Measurements from ENCODE around the gene PARVG.

PARVG gene

DNA sequence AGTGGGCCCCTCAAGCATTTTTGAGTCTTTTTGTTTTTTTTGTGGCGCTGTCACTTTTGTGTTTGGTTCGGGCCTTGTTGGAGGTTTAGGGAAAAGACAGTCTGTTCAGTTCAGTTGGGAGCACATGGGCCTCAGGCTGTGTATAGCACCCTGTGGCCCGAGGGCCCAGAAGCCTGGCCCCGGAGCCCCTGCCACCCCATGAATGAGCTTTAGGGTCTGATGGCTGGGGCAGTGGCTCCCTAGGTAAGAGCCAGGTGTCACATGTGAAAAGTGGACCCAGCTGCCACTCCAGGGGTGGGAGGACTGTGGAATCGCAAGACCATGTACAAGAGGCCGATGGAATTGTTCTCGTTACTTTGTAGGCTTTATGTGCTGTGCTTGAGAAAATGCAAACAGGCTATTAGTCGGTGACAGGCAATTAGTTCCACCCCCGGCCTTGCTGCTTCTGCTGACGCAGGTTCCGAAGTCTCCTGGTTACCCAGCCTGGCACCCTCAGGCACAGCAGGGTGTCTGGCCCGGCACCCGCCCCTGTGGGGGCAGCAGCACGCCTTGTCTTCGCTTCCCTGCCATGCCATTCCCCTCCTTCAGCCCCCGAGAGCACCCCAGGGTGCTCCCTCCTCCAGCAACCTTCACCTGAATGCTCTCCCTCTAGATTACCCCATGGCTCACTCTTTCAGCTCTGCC, 38.2 kb upstream of the PARVG start:
- no peak overlapping the region for H3K4me3 ChIP-seq (ENCODE audit: low read length)
- no peaks in the 10 kb centered on the region for H3K36me3 ChIP-seq (ENCODE audit: insufficient read depth, low read length)
- H3K27me3 ChIP-seq (ENCODE audit: insufficient read depth, low read length): no peaks in the 10 kb centered on the region
- no peak overlapping the region for H3K9ac ChIP-seq (ENCODE audit: low read depth, low read length)
- 91% methylated on average over 16 of the region's 16 CpGs for WGBS
- H3K27ac ChIP-seq (ENCODE audit: low read depth, low read length): no peak overlapping the region
- peaks cover 23% of the 10 kb centered on the region for H3K4me1 ChIP-seq (ENCODE audit: insufficient read depth, low read length)
- H3K9me3 ChIP-seq (ENCODE audit: insufficient read depth, low read depth, low read length): peaks cover 4% of the 10 kb centered on the region

DNA sequence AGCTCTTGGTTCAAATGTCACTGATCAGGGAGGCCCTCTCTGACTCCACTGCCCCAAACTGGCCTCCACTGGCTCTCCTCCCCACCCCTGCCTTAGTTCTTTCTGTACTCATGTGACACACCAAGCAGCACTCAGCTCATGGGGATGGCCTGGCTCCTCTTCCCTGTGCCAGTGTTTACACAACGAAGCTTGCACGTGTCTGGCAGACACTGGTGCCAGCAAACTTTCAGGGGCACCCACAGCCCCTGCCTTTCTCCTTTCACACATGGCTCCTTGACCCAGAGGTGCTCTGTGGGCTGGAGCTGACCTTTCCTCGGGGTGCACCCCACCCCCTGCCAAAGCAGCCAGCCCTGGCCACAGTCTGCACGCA, 37.6 kb upstream of the PARVG start:
- Histone ChIP-seq H3K36me3 (ENCODE audit: insufficient read depth, low read length) (no peaks in the 10 kb centered on the region), H3K4me1 (ENCODE audit: insufficient read depth, low read length) (peaks cover 26% of the 10 kb centered on the region), H3K9ac (ENCODE audit: low read depth, low read length) (no peak overlapping the region), H3K9me3 (ENCODE audit: insufficient read depth, low read depth, low read length) (no peaks in the 10 kb centered on the region), H3K4me3 (ENCODE audit: low read length) (no peak overlapping the region), H3K27ac (ENCODE audit: low read depth, low read length) (no peak overlapping the region), H3K27me3 (ENCODE audit: insufficient read depth, low read length) (no peaks in the 10 kb centered on the region)
- WGBS: 88% methylated on average over 4 of the region's 4 CpGs

- WGBS: 56% methylated on average over 7 of the region's 9 CpGs
- peaks cover 31% of the 10 kb centered on the region for H3K4me1 ChIP-seq (ENCODE audit: insufficient read depth, low read length)
Measured at GRCh38 chr22:44143579-44143978, 37.1 kb upstream of the PARVG start.

GRCh38 chr22:44144046-44144569, 36.6 kb upstream of the PARVG start:
- Histone ChIP-seq H3K27ac (ENCODE audit: low read depth, low read length) (no peak overlapping the region), H3K9ac (ENCODE audit: low read depth, low read length) (no peak overlapping the region), H3K36me3 (ENCODE audit: insufficient read depth, low read length) (no peaks in the 10 kb centered on the region), H3K4me1 (ENCODE audit: insufficient read depth, low read length) (peaks cover 36% of the 10 kb centered on the region), H3K27me3 (ENCODE audit: insufficient read depth, low read length) (no peaks in the 10 kb centered on the region), H3K4me3 (ENCODE audit: low read length) (no peak overlapping the region), H3K9me3 (ENCODE audit: insufficient read depth, low read depth, low read length) (no peaks in the 10 kb centered on the region)
- WGBS: 93% methylated on average over 10 of the region's 10 CpGs

More at GRCh38 chr22:44143579-44143978, 37.1 kb upstream of the PARVG start:
- no peaks in the 10 kb centered on the region for H3K9me3 ChIP-seq (ENCODE audit: insufficient read depth, low read depth, low read length)
- H3K27me3 ChIP-seq (ENCODE audit: insufficient read depth, low read length): no peaks in the 10 kb centered on the region
- no peak overlapping the region for H3K27ac ChIP-seq (ENCODE audit: low read depth, low read length)
- H3K9ac ChIP-seq (ENCODE audit: low read depth, low read length): no peak overlapping the region
- no peak overlapping the region for H3K4me3 ChIP-seq (ENCODE audit: low read length)
- no peaks in the 10 kb centered on the region for H3K36me3 ChIP-seq (ENCODE audit: insufficient read depth, low read length)

DNA sequence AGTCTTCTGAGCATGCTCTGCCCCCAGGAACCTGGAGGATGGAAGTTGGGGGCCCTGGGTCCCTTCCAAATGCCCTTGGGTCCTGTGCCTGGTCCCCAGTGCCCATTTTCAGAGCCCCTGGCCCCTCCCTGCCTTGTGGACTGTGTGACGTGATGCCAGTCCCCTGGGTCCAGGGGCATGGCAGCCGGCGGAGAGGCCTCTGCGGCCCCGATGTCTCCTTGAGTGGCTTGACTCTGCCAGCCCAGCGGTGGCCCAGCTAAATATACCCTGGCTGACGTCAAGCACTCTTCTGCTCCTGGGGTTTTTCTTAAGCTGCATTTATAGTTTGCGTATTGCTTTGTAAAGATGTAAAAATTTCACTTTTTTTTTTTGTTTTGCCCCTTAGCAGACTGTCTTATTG, 35.2 kb upstream of the PARVG start:
- Histone ChIP-seq H3K4me1 (ENCODE audit: insufficient read depth, low read length) (peaks cover 41% of the 10 kb centered on the region), H3K36me3 (ENCODE audit: insufficient read depth, low read length) (no peaks in the 10 kb centered on the region), H3K9ac (ENCODE audit: low read depth, low read length) (no peak overlapping the region), H3K27ac (ENCODE audit: low read depth, low read length) (peak overlapping the region; percentile 94), H3K27me3 (ENCODE audit: insufficient read depth, low read length) (no peaks in the 10 kb centered on the region), H3K4me3 (ENCODE audit: low read length) (no peak overlapping the region), H3K9me3 (ENCODE audit: insufficient read depth, low read depth, low read length) (no peaks in the 10 kb centered on the region)
- 95% methylated on average over 8 of the region's 8 CpGs for WGBS

- H3K27ac ChIP-seq (ENCODE audit: low read depth, low read length): peak overlapping the region; percentile 94
Measured at GRCh38 chr22:44146088-44146861, 34.5 kb upstream of the PARVG start.

GRCh38 chr22:44147008-44147645, 33.6 kb upstream of the PARVG start:
- Histone ChIP-seq H3K9ac (ENCODE audit: low read depth, low read length) (peak overlapping the region; percentile 48; the same call in 1 of the 2 replicates), H3K27ac (ENCODE audit: low read depth, low read length) (peak overlapping the region; percentile 94), H3K4me1 (ENCODE audit: insufficient read depth, low read length) (peaks cover 41% of the 10 kb centered on the region), H3K36me3 (ENCODE audit: insufficient read depth, low read length) (no peaks in the 10 kb centered on the region), H3K9me3 (ENCODE audit: insufficient read depth, low read depth, low read length) (no peaks in the 10 kb centered on the region), H3K4me3 (ENCODE audit: low read length) (no peak overlapping the region), H3K27me3 (ENCODE audit: insufficient read depth, low read length) (no peaks in the 10 kb centered on the region)
- WGBS: 41% methylated on average over 12 of the region's 12 CpGs

More at GRCh38 chr22:44146088-44146861, 34.5 kb upstream of the PARVG start:
- Histone ChIP-seq H3K9me3 (ENCODE audit: insufficient read depth, low read depth, low read length) (no peaks in the 10 kb centered on the region), H3K4me1 (ENCODE audit: insufficient read depth, low read length) (peaks cover 41% of the 10 kb centered on the region), H3K36me3 (ENCODE audit: insufficient read depth, low read length) (no peaks in the 10 kb centered on the region), H3K27me3 (ENCODE audit: insufficient read depth, low read length) (no peaks in the 10 kb centered on the region), H3K9ac (ENCODE audit: low read depth, low read length) (peak overlapping the region; percentile 48), H3K4me3 (ENCODE audit: low read length) (no peak overlapping the region)
- 78% methylated on average over 33 of the region's 33 CpGs for WGBS

DNA sequence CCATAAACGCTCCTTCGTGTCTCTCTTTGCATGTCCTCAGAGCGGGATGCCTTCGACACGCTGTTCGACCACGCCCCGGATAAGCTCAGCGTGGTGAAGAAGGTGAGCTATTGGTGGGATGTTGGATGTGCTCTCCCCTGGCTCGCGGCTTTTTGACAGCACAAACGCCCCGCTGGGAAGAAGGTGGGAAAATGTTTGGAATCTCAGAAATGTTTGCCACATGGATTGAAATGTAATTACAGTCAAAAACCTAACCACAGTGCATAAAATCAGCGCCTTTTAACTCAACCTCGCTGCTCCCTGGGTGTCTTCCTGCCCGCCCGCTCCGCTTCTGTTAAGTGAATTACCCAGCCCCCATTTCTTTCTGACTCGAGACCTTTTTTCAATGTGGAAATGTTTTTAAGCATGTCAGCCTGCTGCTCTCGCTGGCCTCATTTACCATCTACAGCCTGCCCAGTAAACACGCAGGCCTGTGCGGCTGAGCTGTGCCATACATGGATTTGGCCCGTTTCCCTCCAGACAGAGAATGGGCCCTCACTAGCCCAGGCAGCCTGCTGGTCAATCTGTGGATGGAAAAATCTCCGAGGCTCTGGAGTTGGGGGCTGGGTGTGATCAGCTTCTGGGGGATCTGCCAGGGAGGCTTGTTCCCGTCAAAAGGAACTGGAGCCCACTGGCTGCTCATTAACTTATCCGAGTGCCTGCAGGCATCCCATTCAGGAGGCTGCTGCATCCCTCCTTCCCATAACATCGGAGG, 32.7 kb upstream of the PARVG start:
- peaks cover 41% of the 10 kb centered on the region for H3K4me1 ChIP-seq (ENCODE audit: insufficient read depth, low read length)
- H3K36me3 ChIP-seq (ENCODE audit: insufficient read depth, low read length): no peaks in the 10 kb centered on the region
- H3K9me3 ChIP-seq (ENCODE audit: insufficient read depth, low read depth, low read length): no peaks in the 10 kb centered on the region
- 3% methylated on average over 27 of the region's 27 CpGs for WGBS
- no peaks in the 10 kb centered on the region for H3K27me3 ChIP-seq (ENCODE audit: insufficient read depth, low read length)
- H3K4me3 ChIP-seq (ENCODE audit: low read length): peak overlapping the region; percentile 18; the same call in 1 of the 2 replicates
- H3K9ac ChIP-seq (ENCODE audit: low read depth, low read length): peak overlapping the region; percentile 69
- peak overlapping the region; percentile 98 for H3K27ac ChIP-seq (ENCODE audit: low read depth, low read length)

- no peaks in the 10 kb centered on the region for H3K27me3 ChIP-seq (ENCODE audit: insufficient read depth, low read length)
- H3K4me1 ChIP-seq (ENCODE audit: insufficient read depth, low read length): peaks cover 27% of the 10 kb centered on the region
- no peak overlapping the region for H3K4me3 ChIP-seq (ENCODE audit: low read length)
- H3K9ac ChIP-seq (ENCODE audit: low read depth, low read length): no peak overlapping the region
- no peaks in the 10 kb centered on the region for H3K36me3 ChIP-seq (ENCODE audit: insufficient read depth, low read length)
- no peaks in the 10 kb centered on the region for H3K9me3 ChIP-seq (ENCODE audit: insufficient read depth, low read depth, low read length)
- WGBS: 97% methylated on average over 4 of the region's 4 CpGs
- H3K27ac ChIP-seq (ENCODE audit: low read depth, low read length): no peak overlapping the region
Measured at GRCh38 chr22:44151676-44152075, 29.0 kb upstream of the PARVG start.

DNA sequence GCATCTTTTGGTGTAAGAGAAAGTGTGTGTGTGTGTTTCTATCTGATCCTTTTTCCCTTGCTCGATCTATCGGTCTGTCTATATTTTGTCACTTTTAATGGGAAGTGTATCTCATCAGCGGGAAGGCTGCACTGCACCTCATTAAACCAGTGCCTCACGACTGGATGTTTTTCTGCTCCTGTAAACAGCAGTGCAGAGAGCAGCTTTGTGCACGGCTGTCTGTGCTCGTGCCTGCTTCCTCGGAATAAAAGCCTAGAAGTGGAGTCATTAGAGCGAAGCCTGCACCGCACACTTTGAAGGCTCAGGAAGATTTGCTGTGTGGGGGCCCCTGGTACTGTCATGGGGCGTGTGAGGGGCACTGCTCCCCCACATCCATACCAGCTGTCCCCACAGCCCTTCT, 27.0 kb upstream of the PARVG start:
- Histone ChIP-seq H3K4me1 (ENCODE audit: insufficient read depth, low read length) (peaks cover 20% of the 10 kb centered on the region), H3K9me3 (ENCODE audit: insufficient read depth, low read depth, low read length) (no peaks in the 10 kb centered on the region), H3K9ac (ENCODE audit: low read depth, low read length) (no peak overlapping the region), H3K36me3 (ENCODE audit: insufficient read depth, low read length) (no peaks in the 10 kb centered on the region), H3K27me3 (ENCODE audit: insufficient read depth, low read length) (no peaks in the 10 kb centered on the region), H3K27ac (ENCODE audit: low read depth, low read length) (no peak overlapping the region), H3K4me3 (ENCODE audit: low read length) (no peak overlapping the region)
- 92% methylated on average over 10 of the region's 10 CpGs for WGBS
